ENCODE results near the gene SLC13A3.

The SLC13A3 gene

DNA sequence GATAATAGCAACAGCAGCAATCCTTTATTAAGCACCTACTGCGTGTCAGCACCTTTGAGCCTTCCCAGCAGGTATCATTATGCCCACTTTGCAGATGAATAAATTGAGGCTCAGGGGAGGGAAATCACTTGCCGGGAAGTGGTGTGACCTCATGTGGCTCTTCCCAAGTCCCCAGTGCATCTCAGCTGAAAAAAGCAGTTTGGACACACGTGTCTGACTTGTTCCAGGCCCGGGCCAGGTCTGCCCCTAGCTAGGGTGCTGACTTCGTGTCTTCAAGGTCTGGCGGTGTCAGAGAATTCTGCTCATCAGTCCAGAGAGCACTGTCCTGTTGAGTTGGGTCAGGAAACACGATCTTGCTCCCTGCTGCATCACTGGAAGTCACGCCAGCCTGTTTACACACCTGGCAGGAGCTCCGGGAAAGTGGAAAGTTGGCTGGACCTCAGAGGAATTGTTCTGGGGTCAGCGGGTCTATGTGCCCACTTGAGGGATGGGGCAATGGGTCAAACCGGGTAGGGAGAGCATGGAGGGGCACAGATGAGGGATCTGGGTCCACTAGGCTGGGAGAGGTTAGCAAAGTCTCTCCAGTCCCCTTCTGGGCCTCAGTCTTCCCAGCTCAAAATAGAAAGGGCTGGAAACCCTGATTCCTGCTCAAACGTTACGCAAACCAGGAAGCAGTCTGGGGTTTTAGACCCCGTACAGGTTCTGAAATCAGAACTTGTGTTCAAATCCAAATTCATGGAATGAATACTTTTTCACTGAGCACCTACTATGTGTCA, 10.5 kb downstream of the SLC13A3 start:
- Histone ChIP-seq H3K9me3 (ENCODE audit: control insufficient read depth, insufficient read depth, low read length) (no peaks in the 10 kb centered on the region), H3K36me3 (ENCODE audit: insufficient read depth, low read length) (no peaks in the 10 kb centered on the region), H3K9ac (ENCODE audit: low read depth, low read length) (no peak overlapping the region), H3K4me1 (ENCODE audit: insufficient read depth, low read length) (peaks cover 15% of the 10 kb centered on the region; the same call in 1 of the 2 replicates)

DNA sequence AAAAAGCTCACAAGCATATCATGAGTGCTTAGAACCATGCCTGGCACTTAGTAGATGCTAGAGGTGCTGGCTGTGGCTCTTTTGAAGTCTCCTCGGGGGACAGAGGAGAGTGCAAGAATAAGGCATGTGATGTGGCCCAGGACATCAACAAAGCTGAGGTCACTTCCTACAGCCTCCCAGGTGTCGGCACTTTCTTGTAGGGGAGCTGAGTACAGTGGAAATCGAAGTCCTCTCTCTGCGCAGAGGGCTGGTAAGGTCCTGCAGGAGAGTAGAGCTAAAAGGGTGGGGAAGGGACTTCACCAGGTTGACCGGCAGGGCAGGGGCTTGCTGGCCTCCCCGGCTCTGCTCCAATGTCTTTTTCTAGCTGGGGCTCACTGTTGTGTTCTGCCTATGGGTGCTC, 11.2 kb downstream of the SLC13A3 start:
- Histone ChIP-seq H3K4me1 (ENCODE audit: insufficient read depth, low read length) (peaks cover 15% of the 10 kb centered on the region; the same call in 1 of the 2 replicates), H3K9ac (ENCODE audit: low read depth, low read length) (no peak overlapping the region), H3K36me3 (ENCODE audit: insufficient read depth, low read length) (no peaks in the 10 kb centered on the region), H3K9me3 (ENCODE audit: control insufficient read depth, insufficient read depth, low read length) (no peaks in the 10 kb centered on the region)

GRCh38 chr20:46639587-46639986, 11.7 kb downstream of the SLC13A3 start:
- Histone ChIP-seq H3K9ac (ENCODE audit: low read depth, low read length) (no peak overlapping the region), H3K4me1 (ENCODE audit: insufficient read depth, low read length) (peaks cover 15% of the 10 kb centered on the region; the same call in 1 of the 2 replicates), H3K36me3 (ENCODE audit: insufficient read depth, low read length) (no peaks in the 10 kb centered on the region), H3K9me3 (ENCODE audit: control insufficient read depth, insufficient read depth, low read length) (no peaks in the 10 kb centered on the region)

DNA sequence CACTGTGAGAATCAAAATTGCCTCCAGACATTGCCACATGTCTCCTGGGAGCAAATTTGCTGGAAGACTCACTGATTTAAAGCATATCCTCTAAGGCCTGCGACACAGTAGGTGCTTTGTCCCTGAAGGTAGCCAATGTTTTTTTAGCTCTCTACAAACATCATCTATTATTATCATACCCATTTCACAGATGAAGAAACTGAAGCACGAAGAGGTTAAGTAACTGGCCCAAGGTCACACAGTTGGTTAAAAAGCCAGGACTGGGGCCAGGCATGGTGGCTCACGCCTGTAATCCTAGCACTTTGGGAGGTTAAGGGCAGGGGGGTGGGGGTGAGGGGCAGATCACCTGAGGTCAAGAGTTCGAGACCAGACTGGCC, 12.4 kb downstream of the SLC13A3 start:
- peaks cover 15% of the 10 kb centered on the region; the same call in 1 of the 2 replicates for H3K4me1 ChIP-seq (ENCODE audit: insufficient read depth, low read length)
- H3K9me3 ChIP-seq (ENCODE audit: control insufficient read depth, insufficient read depth, low read length): no peaks in the 10 kb centered on the region
- H3K36me3 ChIP-seq (ENCODE audit: insufficient read depth, low read length): no peaks in the 10 kb centered on the region
- no peak overlapping the region for H3K9ac ChIP-seq (ENCODE audit: low read depth, low read length)

DNA sequence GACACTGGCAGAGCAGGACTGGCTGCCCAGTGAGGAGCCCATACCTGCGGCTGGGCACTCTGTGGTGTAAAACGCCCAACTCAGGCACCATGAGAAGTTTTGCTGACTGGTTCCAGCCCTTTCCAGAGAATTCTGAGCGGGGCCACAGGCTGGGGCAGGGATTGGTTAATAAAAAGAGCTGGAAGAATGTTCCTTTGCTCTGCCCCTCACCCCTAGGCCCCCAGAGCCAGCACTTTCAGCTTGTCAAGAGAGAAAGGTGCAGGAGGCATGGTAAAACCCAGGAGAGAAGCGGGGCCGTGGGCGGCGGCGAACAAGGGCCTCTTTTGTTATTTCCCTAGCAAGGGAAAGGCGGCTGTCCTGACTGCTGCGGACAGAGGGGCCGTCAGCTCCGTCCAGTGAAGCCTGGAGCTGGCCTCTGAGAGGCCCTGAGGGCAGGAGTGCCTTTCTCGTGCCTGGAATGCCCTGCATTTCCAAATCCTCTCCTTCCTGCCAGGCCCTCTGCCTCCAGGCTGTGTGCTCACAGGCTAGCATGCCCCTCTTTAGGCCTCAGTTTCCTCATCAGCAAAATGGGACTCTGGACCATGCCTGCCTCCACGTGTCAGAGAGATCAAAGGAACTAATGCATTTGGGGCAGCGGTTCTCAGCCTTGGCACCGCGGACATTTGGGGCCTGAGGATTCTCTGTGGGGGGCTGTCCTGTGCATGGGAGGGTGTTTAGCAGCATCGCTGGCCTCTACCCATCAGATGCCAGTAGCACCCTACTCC, 12.9 kb downstream of the SLC13A3 start:
- Histone ChIP-seq H3K36me3 (ENCODE audit: insufficient read depth, low read length) (no peaks in the 10 kb centered on the region), H3K9me3 (ENCODE audit: control insufficient read depth, insufficient read depth, low read length) (no peaks in the 10 kb centered on the region), H3K9ac (ENCODE audit: low read depth, low read length) (no peak overlapping the region; the same call in 1 of the 2 replicates), H3K4me1 (ENCODE audit: insufficient read depth, low read length) (peaks cover 15% of the 10 kb centered on the region; the same call in 1 of the 2 replicates)

- H3K4me1 ChIP-seq (ENCODE audit: insufficient read depth, low read length): peaks cover 15% of the 10 kb centered on the region; the same call in 1 of the 2 replicates
- H3K9ac ChIP-seq (ENCODE audit: low read depth, low read length): no peak overlapping the region; the same call in 1 of the 2 replicates
- H3K36me3 ChIP-seq (ENCODE audit: insufficient read depth, low read length): no peaks in the 10 kb centered on the region
- no peaks in the 10 kb centered on the region for H3K9me3 ChIP-seq (ENCODE audit: control insufficient read depth, insufficient read depth, low read length)
Measured at GRCh38 chr20:46637427-46638133, 13.7 kb downstream of the SLC13A3 start.

DNA sequence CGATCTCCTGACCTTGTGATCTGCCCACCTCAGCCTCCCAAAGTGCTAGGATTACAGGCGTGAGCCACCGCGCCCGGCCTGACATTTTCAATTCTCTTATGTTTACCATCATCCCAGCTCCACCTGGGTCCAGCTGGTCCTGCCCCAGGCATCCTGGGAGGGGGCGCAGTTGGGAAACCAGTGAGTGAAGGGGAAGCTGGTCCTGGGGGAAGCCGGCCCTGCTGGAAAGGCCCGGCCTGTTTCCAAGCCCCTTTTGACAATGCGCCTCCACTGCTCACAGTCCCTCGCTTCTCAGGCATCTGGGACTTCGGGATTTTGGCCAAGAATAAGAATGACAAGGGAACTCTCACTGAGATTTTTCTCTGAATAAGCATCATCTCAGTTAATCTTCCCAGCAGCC, 14.2 kb downstream of the SLC13A3 start:
- H3K4me1 ChIP-seq (ENCODE audit: insufficient read depth, low read length): peaks cover 16% of the 10 kb centered on the region; the same call in 1 of the 2 replicates
- no peaks in the 10 kb centered on the region for H3K36me3 ChIP-seq (ENCODE audit: insufficient read depth, low read length)
- no peak overlapping the region for H3K9ac ChIP-seq (ENCODE audit: low read depth, low read length)
- no peaks in the 10 kb centered on the region for H3K9me3 ChIP-seq (ENCODE audit: control insufficient read depth, insufficient read depth, low read length)

- no peaks in the 10 kb centered on the region for H3K9me3 ChIP-seq (ENCODE audit: control insufficient read depth, insufficient read depth, low read length)
- no peaks in the 10 kb centered on the region for H3K36me3 ChIP-seq (ENCODE audit: insufficient read depth, low read length)
- H3K4me1 ChIP-seq (ENCODE audit: insufficient read depth, low read length): peaks cover 21% of the 10 kb centered on the region; the same call in 1 of the 2 replicates
- no peak overlapping the region for H3K9ac ChIP-seq (ENCODE audit: low read depth, low read length)
Measured at GRCh38 chr20:46636514-46636913, 14.7 kb downstream of the SLC13A3 start.

- Histone ChIP-seq H3K9me3 (ENCODE audit: control insufficient read depth, insufficient read depth, low read length) (no peaks in the 10 kb centered on the region), H3K9ac (ENCODE audit: low read depth, low read length) (no peak overlapping the region), H3K36me3 (ENCODE audit: insufficient read depth, low read length) (no peaks in the 10 kb centered on the region; the same call in 1 of the 2 replicates), H3K4me1 (ENCODE audit: insufficient read depth, low read length) (peaks cover 29% of the 10 kb centered on the region; the same call in 1 of the 2 replicates)
Measured at GRCh38 chr20:46635514-46636136, 15.6 kb downstream of the SLC13A3 start.

- peaks cover 22% of the 10 kb centered on the region; the same call in 1 of the 2 replicates for H3K4me1 ChIP-seq (ENCODE audit: insufficient read depth, low read length)
Measured at GRCh38 chr20:46634528-46634927, 16.7 kb downstream of the SLC13A3 start.

DNA sequence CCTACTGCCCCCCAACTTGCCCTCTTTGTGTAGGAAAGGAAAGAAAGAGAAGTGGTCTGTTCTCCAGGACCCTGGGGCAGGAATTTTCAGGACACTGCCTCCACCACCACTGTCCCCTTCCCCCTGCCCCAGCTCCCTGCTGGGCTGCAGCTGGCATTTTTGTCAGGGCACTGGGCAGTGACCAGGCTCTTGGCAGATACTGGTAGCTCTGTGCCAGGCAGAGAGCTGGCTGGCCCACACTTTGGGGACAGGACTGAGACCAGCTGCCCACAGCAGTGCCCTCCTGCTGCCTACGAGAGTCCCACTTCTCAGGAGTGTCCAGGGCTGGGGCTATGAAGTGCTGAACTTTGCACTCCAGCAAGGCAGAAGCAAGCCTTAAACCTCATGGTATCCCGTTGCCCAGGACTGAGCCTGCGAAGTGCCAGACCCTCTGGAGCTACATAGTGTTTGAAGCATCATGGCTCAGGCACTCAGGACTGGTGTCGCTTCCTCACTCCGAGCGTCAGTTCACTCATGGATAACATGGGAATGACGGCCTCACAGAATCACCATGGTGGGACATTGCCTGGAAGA, 19.3 kb downstream of the SLC13A3 start:
- H3K9ac ChIP-seq (ENCODE audit: low read depth, low read length): no peak overlapping the region

More at GRCh38 chr20:46634528-46634927, 16.7 kb downstream of the SLC13A3 start:
- peaks cover 3% of the 10 kb centered on the region; the same call in 1 of the 2 replicates for H3K9me3 ChIP-seq (ENCODE audit: control insufficient read depth, insufficient read depth, low read length)
- no peak overlapping the region for H3K9ac ChIP-seq (ENCODE audit: low read depth, low read length)
- no peaks in the 10 kb centered on the region; the same call in 1 of the 2 replicates for H3K36me3 ChIP-seq (ENCODE audit: insufficient read depth, low read length)

GRCh38 chr20:46631212-46631869, 19.9 kb downstream of the SLC13A3 start:
- H3K9me3 ChIP-seq (ENCODE audit: control insufficient read depth, insufficient read depth, low read length): peaks cover 3% of the 10 kb centered on the region; the same call in 1 of the 2 replicates
- H3K4me1 ChIP-seq (ENCODE audit: insufficient read depth, low read length): peaks cover 13% of the 10 kb centered on the region; the same call in 1 of the 2 replicates
- H3K36me3 ChIP-seq (ENCODE audit: insufficient read depth, low read length): no peaks in the 10 kb centered on the region; the same call in 1 of the 2 replicates
- no peak overlapping the region for H3K9ac ChIP-seq (ENCODE audit: low read depth, low read length)

More for the DNA sequence above, 19.3 kb downstream of the SLC13A3 start:
- H3K9me3 ChIP-seq (ENCODE audit: control insufficient read depth, insufficient read depth, low read length): peaks cover 3% of the 10 kb centered on the region; the same call in 1 of the 2 replicates
- H3K36me3 ChIP-seq (ENCODE audit: insufficient read depth, low read length): no peaks in the 10 kb centered on the region; the same call in 1 of the 2 replicates
- peaks cover 13% of the 10 kb centered on the region; the same call in 1 of the 2 replicates for H3K4me1 ChIP-seq (ENCODE audit: insufficient read depth, low read length)

GRCh38 chr20:46630306-46630705, 21.0 kb downstream of the SLC13A3 start:
- H3K36me3 ChIP-seq (ENCODE audit: insufficient read depth, low read length): no peaks in the 10 kb centered on the region; the same call in 1 of the 2 replicates
- H3K9ac ChIP-seq (ENCODE audit: low read depth, low read length): no peak overlapping the region
- peaks cover 3% of the 10 kb centered on the region; the same call in 1 of the 2 replicates for H3K9me3 ChIP-seq (ENCODE audit: control insufficient read depth, insufficient read depth, low read length)
- peaks cover 13% of the 10 kb centered on the region; the same call in 1 of the 2 replicates for H3K4me1 ChIP-seq (ENCODE audit: insufficient read depth, low read length)

Data from ES-I3 (cell line).